GM23248 (cell line): ENCODE data around the gene MMP14.

Source experiments
- EZH2 ChIP-seq: fragments of 200-600 bp; sonication (generic); IDR thresholded peaks from 2 replicates; pipeline ENCODE4 v1.6.1; 2018; ENCODE audit warnings: antibody characterized with exemption, mild to moderate bottlenecking; ENCODE audit not compliant: insufficient read depth, poor library complexity, severe bottlenecking
- EZH2phosphoT487 ChIP-seq: fragments of 200-600 bp; sonication (generic); IDR thresholded peaks from 2 replicates; pipeline ENCODE4 v1.6.1; 2018; ENCODE audit warnings: antibody characterized with exemption, moderate library complexity, mild to moderate bottlenecking, low read depth; ENCODE audit not compliant: insufficient read depth

DNA sequence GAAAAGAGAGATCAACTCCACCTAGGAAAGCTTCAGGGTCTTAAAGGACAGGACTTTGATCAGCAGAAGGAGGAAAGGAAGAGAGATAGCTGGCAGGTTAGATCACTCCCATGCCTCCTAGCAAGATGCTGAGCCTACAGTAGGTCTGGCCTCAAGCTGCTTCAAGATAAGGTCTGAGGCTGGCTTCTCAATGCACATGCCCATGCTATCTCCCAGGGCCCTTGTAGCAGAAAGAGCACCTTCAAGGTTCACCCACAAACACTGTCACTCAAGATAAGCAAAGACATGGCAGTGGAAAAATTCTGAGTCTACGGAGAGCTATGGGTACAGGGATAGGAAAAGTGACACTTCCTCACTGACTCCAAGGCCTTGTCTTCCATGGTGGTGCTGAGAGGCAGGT lies 61.0 kb downstream of the MMP14 start:
- TF ChIP-seq EZH2, result no peak
- no peak for TF ChIP-seq EZH2phosphoT487
